ENCODE results near the gene NPR2.

Gene NPR2

GRCh38 chr9:35758475-35759050 is 32.8 kb upstream of the NPR2 start:
- Histone ChIP-seq H3K79me1 (replicated peaks; ENCODE audit: low read length, poor library complexity, severe bottlenecking) (peaks cover 16% of the 10 kb centered on the region), H3K4me3 (ENCODE audit: insufficient read depth in 1 of 2, low read depth in 1 of 2, low read length in 2 of 2) (no peak overlapping the region), H3K4ac (ENCODE audit: low read depth in 1 of 2, low read length in 2 of 2) (no peak overlapping the region), H3K9me3 (ENCODE audit: control insufficient read depth, low read length) (no peaks in the 10 kb centered on the region), H2AFZ (ENCODE audit: low read depth, low read length) (no peak overlapping the region), H3K14ac (ENCODE audit: low read length in 2 of 2) (no peak overlapping the region), H3K27ac (ENCODE audit: low read length, poor library complexity, severe bottlenecking) (no peak overlapping the region), H2BK15ac (ENCODE audit: low read depth, poor library complexity, severe bottlenecking) (no peak overlapping the region), H3K23ac (ENCODE audit: low read length in 2 of 2) (no peak overlapping the region), H3K9ac (ENCODE audit: low read length) (no peak overlapping the region), H3K36me3 (ENCODE audit: control insufficient read depth in 1 of 2, insufficient read depth in 2 of 2, low read depth in 1 of 2, low read length in 2 of 2) (peaks cover 10 to 19% of the 10 kb centered on the region in 2 experiments), H2BK12ac (ENCODE audit: low read length in 2 of 2) (no peak overlapping the region), H3K27me3 (ENCODE audit: control insufficient read depth in 1 of 2, insufficient read depth in 1 of 2, low read length in 2 of 2) (no peaks in the 10 kb centered on the region), H2BK5ac (ENCODE audit: low read depth, low read length, poor library complexity, severe bottlenecking) (no peak overlapping the region), H2BK120ac (ENCODE audit: low read depth, low read length) (no peak overlapping the region), H2AK5ac (ENCODE audit: low read length, severe bottlenecking) (no peak overlapping the region), H3K4me2 (ENCODE audit: low read length, poor library complexity, severe bottlenecking) (no peak overlapping the region), H3K4me1 (ENCODE audit: control insufficient read depth, insufficient read depth, low read depth, low read length) (peaks cover 24% of the 10 kb centered on the region), H3K18ac (ENCODE audit: low read depth in 1 of 2, low read length in 2 of 2) (no peak overlapping the region), H4K91ac (ENCODE audit: low read length) (no peak overlapping the region), H4K8ac (ENCODE audit: low read length) (no peak overlapping the region)
- DNase-seq: no peak
- 72% methylated on average over 3 of the region's 3 CpGs for WGBS

GRCh38 chr9:35759795-35760194 is 31.6 kb upstream of the NPR2 start:
- Histone ChIP-seq H2BK15ac (ENCODE audit: low read depth, poor library complexity, severe bottlenecking) (no peak overlapping the region), H3K14ac (ENCODE audit: low read length in 2 of 2) (no peak overlapping the region), H3K9me3 (ENCODE audit: control insufficient read depth, low read length) (no peaks in the 10 kb centered on the region), H4K8ac (ENCODE audit: low read length) (no peak overlapping the region), H3K27me3 (ENCODE audit: control insufficient read depth in 1 of 2, insufficient read depth in 1 of 2, low read length in 2 of 2) (no peaks in the 10 kb centered on the region), H4K91ac (ENCODE audit: low read length) (no peak overlapping the region), H3K23ac (ENCODE audit: low read length in 2 of 2) (no peak overlapping the region), H2BK12ac (ENCODE audit: low read length in 2 of 2) (no peak overlapping the region), H2AK5ac (ENCODE audit: low read length, severe bottlenecking) (no peak overlapping the region), H3K4me1 (ENCODE audit: control insufficient read depth, insufficient read depth, low read depth, low read length) (peaks cover 13% of the 10 kb centered on the region), H3K4me2 (ENCODE audit: low read length, poor library complexity, severe bottlenecking) (no peak overlapping the region), H3K79me1 (replicated peaks; ENCODE audit: low read length, poor library complexity, severe bottlenecking) (peaks cover 16% of the 10 kb centered on the region), H2AFZ (ENCODE audit: low read depth, low read length) (no peak overlapping the region), H3K4me3 (ENCODE audit: insufficient read depth in 1 of 2, low read depth in 1 of 2, low read length in 2 of 2) (no peak overlapping the region), H3K36me3 (ENCODE audit: control insufficient read depth in 1 of 2, insufficient read depth in 2 of 2, low read depth in 1 of 2, low read length in 2 of 2) (peaks cover 6% of the 10 kb centered on the region in 2 experiments), H3K18ac (ENCODE audit: low read depth in 1 of 2, low read length in 2 of 2) (no peak overlapping the region), H3K9ac (ENCODE audit: low read length) (no peak overlapping the region), H2BK5ac (ENCODE audit: low read depth, low read length, poor library complexity, severe bottlenecking) (no peak overlapping the region), H2BK120ac (ENCODE audit: low read depth, low read length) (no peak overlapping the region), H3K4ac (ENCODE audit: low read depth in 1 of 2, low read length in 2 of 2) (no peak overlapping the region), H3K27ac (ENCODE audit: low read length, poor library complexity, severe bottlenecking) (no peak overlapping the region)
- WGBS: 96% methylated on average over 4 of the region's 4 CpGs
- DNase-seq: no peak

- H2AFZ ChIP-seq (ENCODE audit: low read depth, low read length): no peak overlapping the region
- peaks cover 0 to under 1% of the 10 kb centered on the region in 2 experiments for H3K36me3 ChIP-seq (ENCODE audit: control insufficient read depth in 1 of 2, insufficient read depth in 2 of 2, low read depth in 1 of 2, low read length in 2 of 2)
- no peak overlapping the region for H2BK5ac ChIP-seq (ENCODE audit: low read depth, low read length, poor library complexity, severe bottlenecking)
- H2AK5ac ChIP-seq (ENCODE audit: low read length, severe bottlenecking): no peak overlapping the region
- H3K4me3 ChIP-seq (ENCODE audit: insufficient read depth in 1 of 2, low read depth in 1 of 2, low read length in 2 of 2): no peak overlapping the region
- H2BK120ac ChIP-seq (ENCODE audit: low read depth, low read length): no peak overlapping the region
- no peak overlapping the region for H3K14ac ChIP-seq (ENCODE audit: low read length in 2 of 2)
- no peak overlapping the region for H2BK12ac ChIP-seq (ENCODE audit: low read length in 2 of 2)
- no peak overlapping the region for H3K23ac ChIP-seq (ENCODE audit: low read length in 2 of 2)
- no peak overlapping the region for H3K4ac ChIP-seq (ENCODE audit: low read depth in 1 of 2, low read length in 2 of 2)
- no peak overlapping the region for H4K8ac ChIP-seq (ENCODE audit: low read length)
- H3K27me3 ChIP-seq (ENCODE audit: control insufficient read depth in 1 of 2, insufficient read depth in 1 of 2, low read length in 2 of 2): no peaks in the 10 kb centered on the region
- no peak overlapping the region for H3K9ac ChIP-seq (ENCODE audit: low read length)
- H3K9me3 ChIP-seq (ENCODE audit: control insufficient read depth, low read length): no peaks in the 10 kb centered on the region
- 96% methylated on average over 2 of the region's 2 CpGs for WGBS
- no peak overlapping the region for H3K4me2 ChIP-seq (ENCODE audit: low read length, poor library complexity, severe bottlenecking)
- no peak overlapping the region for H4K91ac ChIP-seq (ENCODE audit: low read length)
- no peak for DNase-seq
- H3K79me1 ChIP-seq (replicated peaks; ENCODE audit: low read length, poor library complexity, severe bottlenecking): peaks cover 13% of the 10 kb centered on the region
- no peak overlapping the region for H3K18ac ChIP-seq (ENCODE audit: low read depth in 1 of 2, low read length in 2 of 2)
- H3K27ac ChIP-seq (ENCODE audit: low read length, poor library complexity, severe bottlenecking): peak overlapping the region; percentile 56
- H3K4me1 ChIP-seq (ENCODE audit: control insufficient read depth, insufficient read depth, low read depth, low read length): peaks cover 12% of the 10 kb centered on the region
- H2BK15ac ChIP-seq (ENCODE audit: low read depth, poor library complexity, severe bottlenecking): no peak overlapping the region
These were observed 30.7 kb upstream of the NPR2 start for GRCh38 chr9:35760651-35761050.

GRCh38 chr9:35763181-35763580 is 28.2 kb upstream of the NPR2 start:
- no peak overlapping the region for H3K9ac ChIP-seq (ENCODE audit: low read length)
- no peaks in the 10 kb centered on the region for H3K36me3 ChIP-seq (ENCODE audit: control insufficient read depth in 1 of 2, insufficient read depth in 2 of 2, low read depth in 1 of 2, low read length in 2 of 2)
- DNase-seq: no peak
- H3K14ac ChIP-seq (ENCODE audit: low read length in 2 of 2): no peak overlapping the region
- no peak overlapping the region for H2BK12ac ChIP-seq (ENCODE audit: low read length in 2 of 2)
- H2AFZ ChIP-seq (ENCODE audit: low read depth, low read length): no peak overlapping the region
- no peak overlapping the region for H3K27ac ChIP-seq (ENCODE audit: low read length, poor library complexity, severe bottlenecking)
- no peak overlapping the region for H3K18ac ChIP-seq (ENCODE audit: low read depth in 1 of 2, low read length in 2 of 2)
- peaks cover 4% of the 10 kb centered on the region for H3K4me1 ChIP-seq (ENCODE audit: control insufficient read depth, insufficient read depth, low read depth, low read length)
- H4K91ac ChIP-seq (ENCODE audit: low read length): no peak overlapping the region
- H3K4me2 ChIP-seq (ENCODE audit: low read length, poor library complexity, severe bottlenecking): no peak overlapping the region
- no peak overlapping the region for H3K4me3 ChIP-seq (ENCODE audit: insufficient read depth in 1 of 2, low read depth in 1 of 2, low read length in 2 of 2)
- H3K9me3 ChIP-seq (ENCODE audit: control insufficient read depth, low read length): no peaks in the 10 kb centered on the region
- no peak overlapping the region for H2AK5ac ChIP-seq (ENCODE audit: low read length, severe bottlenecking)
- no peak overlapping the region for H3K4ac ChIP-seq (ENCODE audit: low read depth in 1 of 2, low read length in 2 of 2)
- no peak overlapping the region for H2BK15ac ChIP-seq (ENCODE audit: low read depth, poor library complexity, severe bottlenecking)
- no peaks in the 10 kb centered on the region for H3K27me3 ChIP-seq (ENCODE audit: control insufficient read depth in 1 of 2, insufficient read depth in 1 of 2, low read length in 2 of 2)
- WGBS: 100% methylated on average over 1 of the region's 2 CpGs
- H3K79me1 ChIP-seq (replicated peaks; ENCODE audit: low read length, poor library complexity, severe bottlenecking): peaks cover 9% of the 10 kb centered on the region
- no peak overlapping the region for H3K23ac ChIP-seq (ENCODE audit: low read length in 2 of 2)
- H2BK120ac ChIP-seq (ENCODE audit: low read depth, low read length): no peak overlapping the region
- no peak overlapping the region for H2BK5ac ChIP-seq (ENCODE audit: low read depth, low read length, poor library complexity, severe bottlenecking)
- H4K8ac ChIP-seq (ENCODE audit: low read length): no peak overlapping the region
